Measurements from ENCODE around the gene TASOR2. TPM values are rescaled to one million over a fixed set of nuclear protein-coding genes. Genes with fewer than 3 reads are reported as not detected.

The TASOR2 gene
- total RNA-seq, 1 experiment from 2014 or later: 72.6 TPM

DNA sequence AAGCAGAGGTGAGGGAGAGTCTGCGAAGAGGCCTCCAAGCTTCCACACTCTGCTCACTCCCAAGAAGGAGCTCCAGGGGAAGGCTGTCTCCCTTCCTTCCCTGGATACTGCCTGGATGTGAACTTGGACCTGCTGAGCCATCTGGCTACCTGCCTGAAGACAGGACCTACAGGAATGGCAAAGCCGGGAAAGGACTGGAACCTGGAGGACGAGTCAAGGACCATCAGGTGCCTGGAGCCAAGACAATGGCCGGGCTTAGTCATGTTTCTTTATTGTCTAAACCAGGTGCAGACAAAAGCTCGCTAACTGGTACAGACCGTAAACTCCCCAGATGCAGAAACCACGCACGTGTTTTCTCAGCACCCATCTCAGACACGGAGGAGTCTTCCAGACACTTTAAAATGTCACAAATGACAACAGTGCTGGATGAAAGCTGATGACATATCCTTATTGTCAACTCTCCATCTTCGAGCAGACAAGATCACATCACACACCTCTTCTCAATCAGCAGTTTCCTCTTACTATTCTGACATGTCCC is 30.4 kb upstream of the TASOR2 start:
- DNase-seq (ENCODE audit: low read depth): no peak

DNA sequence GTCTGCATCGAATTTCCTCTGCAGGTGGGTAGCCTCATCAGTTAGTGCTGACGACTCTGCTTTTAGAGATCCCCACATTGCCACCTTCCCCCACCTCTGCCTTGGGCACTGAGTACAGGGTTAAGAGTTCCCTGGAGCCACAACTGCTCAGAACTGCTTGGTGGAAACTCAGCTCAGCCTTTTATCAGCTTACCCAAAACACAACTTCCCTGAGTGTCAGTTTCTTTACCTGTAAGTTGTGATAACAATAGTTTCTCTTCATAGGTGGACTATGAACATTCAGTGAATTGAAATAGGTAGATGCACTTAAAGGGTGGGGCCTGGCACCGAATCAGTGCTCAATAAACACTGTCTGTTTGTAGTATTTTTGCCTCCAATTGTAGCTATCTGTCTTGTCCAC is 29.5 kb upstream of the TASOR2 start:
- no peak for DNase-seq (ENCODE audit: low read depth)

DNA sequence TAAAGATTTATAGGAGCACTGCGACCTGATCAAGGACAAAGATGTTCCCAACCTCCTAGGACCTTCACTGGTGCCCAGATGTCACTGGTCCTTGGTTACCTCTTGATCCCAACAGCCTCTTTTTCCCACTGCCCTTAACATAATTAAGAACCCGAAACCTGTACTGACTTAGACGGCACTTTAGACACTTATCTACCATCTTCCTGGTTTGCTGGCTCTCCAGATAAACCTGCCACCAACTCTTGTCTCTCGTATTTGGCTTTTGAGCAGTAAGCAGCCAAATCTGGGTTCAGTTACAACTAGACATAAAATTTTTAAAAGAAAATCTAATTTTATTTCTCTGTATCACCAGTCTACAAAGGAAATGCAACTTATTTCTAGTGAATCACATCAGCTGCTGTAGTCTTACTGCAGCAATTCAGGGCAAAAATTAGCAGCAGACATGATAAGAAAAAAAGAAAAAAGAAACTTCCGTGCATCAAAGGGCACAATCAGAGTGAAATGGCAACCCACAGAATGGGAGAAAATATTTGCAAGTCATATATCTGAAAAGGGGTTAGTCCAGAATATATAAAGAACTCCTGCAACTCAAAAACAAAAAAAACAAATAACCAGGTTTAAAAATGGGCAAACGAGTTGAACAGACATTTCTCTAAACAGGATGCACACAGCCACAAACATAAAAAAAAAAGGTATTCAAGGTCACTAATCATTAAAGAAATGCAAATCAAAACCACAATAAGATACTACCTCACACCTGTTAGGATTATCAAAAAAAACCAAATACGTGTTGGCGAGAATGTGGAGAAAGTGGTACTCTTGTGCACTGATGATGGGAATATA is 27.7 kb upstream of the TASOR2 start:
- no peak for DNase-seq (ENCODE audit: low read depth)

DNA sequence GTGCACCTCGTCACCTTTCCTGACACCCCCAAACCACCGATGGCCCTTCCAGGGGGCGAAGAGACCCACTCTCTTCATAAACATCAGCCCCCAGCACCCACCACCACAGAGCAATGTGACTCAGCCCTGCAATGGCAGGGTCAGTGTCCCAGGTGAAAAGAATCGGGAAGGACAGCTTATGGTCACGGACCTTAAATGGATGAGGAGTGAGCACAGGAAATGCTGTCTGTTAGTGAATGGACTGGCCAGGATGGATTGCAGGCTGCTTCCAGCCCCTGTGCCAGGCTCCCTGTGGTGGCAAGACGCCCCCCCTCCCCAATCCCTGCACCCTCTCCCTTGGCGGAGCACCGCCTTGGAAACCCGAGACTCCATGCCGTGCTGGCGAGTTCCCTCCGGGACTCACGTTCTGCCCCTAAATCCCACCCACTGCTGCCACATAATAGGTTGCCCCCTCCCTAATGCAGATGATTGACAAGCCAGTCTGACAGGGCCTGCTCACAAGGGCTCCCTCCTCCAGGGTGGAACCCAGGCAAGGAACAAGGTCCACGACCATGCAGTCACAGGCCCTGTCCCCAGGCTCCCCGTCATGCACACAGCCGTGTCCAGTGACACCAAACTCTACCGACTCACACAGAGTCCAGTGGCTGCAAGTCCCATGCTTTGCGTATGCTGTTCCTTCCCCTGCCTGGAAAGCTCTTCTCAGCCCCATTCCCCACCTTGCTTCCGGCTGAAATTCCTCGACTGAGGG is 25.6 kb upstream of the TASOR2 start:
- no peak for DNase-seq (ENCODE audit: low read depth)

DNA sequence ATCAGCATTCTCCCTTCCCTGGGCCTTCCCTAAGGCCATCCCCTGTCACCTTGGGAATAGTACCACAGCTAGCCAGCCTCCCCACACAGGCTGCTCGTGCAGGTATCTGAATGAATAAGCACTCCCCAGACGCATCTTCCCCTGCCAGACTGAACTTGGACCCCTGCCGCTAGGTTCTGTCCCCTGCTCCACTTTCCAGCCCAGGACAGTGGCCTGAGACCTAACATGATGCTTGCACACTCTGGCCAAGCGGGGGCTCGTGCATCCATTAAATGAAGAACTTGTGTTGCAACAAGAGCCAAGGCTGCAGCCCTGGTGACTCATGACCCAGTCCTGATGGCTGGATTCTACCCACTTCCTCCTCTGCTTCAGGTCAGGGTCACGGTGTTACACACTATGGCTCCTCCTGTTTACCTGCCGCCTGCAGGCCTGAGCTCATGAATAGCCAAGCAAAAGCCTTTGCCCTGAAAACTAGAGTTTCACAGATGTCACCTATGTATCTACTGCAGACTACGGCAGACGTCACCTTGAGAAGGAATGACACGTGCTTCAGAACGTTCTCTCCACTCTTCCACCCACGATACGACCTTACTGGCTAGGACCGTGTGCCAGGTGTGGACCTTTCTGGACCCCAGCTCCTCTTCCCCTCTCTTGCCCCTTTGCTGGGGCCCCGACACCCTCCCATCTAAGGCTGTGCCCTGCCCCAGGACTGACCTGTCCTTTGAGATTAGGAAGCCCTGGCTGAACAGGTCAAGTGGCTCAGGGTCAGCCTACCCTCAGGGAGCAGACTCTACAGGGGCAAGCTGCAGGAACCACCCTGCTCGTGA is 24.7 kb upstream of the TASOR2 start:
- peak; percentile 83 for DNase-seq (ENCODE audit: low read depth)

GRCh38 chr10:5661043-5661442 is 23.6 kb upstream of the TASOR2 start:
- DNase-seq (ENCODE audit: low read depth): no peak

GRCh38 chr10:5662708-5663579 is 21.7 kb upstream of the TASOR2 start:
- DNase-seq (ENCODE audit: low read depth): no peak

- DNase-seq (ENCODE audit: low read depth): no peak
These were observed 20.8 kb upstream of the TASOR2 start for GRCh38 chr10:5663692-5664427.

- no peak for DNase-seq (ENCODE audit: low read depth)
These were observed 19.1 kb upstream of the TASOR2 start for GRCh38 chr10:5665373-5666007.

DNA sequence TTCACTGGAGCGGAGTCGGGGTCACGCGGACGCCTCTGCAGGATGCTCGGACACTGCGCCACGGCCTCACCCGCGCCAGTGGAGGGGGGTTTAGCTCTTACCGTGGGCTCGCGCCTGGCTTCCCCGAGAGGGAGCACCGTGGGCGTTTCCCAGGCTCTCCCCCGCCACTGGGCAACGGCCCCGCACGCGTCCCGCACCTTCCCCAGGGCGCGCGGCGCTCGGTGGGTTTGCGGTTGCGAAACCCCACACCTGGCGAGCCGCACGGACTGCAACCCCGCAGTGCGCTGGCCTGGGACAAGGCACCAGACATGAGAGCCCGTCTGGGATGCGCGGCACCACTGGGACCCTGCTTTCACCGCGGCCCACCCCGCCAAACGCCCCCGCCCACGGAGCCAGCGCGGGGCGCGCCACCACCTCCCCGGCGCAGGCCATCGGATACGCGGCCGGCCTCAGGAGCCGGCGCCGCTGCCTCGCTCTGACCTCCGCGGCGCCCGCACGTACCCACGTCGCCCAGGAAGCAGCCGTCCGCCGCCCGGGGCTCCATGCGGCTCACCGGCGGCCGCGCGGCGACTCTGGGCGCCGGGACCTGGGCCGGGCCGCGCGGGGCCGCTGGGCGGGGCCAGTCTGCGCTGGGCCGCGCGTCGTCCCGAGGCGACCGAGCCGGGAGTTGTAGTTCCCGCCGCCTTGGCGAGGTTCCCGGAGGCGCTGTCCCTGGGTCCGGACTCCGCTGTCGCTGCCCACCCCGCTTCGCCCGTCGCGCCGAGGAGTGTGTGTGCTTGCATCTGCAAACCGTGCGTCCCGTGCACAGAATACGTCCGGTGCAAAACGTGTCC is 18.4 kb upstream of the TASOR2 start, which contains the start of gene ASB13:
TSS of gene ASB13 (minus strand) at position 588 of the 833 bp plus-strand sequence. CDS start at position 544, 44 bp downstream.
- peak; percentile 47 for DNase-seq (ENCODE audit: low read depth)

GRCh38 chr10:5666841-5667630 is 17.6 kb upstream of the TASOR2 start:
- no peak for DNase-seq (ENCODE audit: low read depth)

DNA sequence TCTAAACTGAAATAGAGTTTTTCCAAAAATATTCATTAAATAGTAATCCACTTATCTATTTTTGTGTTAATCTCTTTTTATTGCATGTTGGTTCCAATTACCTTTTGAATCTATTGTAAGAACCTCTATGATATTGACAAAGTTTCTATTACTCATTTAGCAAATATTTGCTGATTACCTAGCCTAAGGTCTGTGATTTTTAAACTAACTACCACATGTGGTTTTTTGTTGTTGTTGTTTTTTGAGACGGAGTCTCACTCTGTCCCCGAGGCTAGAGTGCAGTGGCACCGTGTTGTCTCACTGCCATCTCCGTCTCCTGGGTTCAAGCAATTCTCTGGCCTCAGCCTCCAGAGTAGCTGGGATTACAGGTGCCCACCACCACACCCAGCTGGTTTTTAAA is 16.2 kb upstream of the TASOR2 start:
- DNase-seq (ENCODE audit: low read depth): no peak

- no peak for DNase-seq (ENCODE audit: low read depth)
These were observed 15.0 kb upstream of the TASOR2 start for GRCh38 chr10:5669604-5670003.

GRCh38 chr10:5670662-5671375 is 13.8 kb upstream of the TASOR2 start:
- no peak for DNase-seq (ENCODE audit: low read depth)

DNA sequence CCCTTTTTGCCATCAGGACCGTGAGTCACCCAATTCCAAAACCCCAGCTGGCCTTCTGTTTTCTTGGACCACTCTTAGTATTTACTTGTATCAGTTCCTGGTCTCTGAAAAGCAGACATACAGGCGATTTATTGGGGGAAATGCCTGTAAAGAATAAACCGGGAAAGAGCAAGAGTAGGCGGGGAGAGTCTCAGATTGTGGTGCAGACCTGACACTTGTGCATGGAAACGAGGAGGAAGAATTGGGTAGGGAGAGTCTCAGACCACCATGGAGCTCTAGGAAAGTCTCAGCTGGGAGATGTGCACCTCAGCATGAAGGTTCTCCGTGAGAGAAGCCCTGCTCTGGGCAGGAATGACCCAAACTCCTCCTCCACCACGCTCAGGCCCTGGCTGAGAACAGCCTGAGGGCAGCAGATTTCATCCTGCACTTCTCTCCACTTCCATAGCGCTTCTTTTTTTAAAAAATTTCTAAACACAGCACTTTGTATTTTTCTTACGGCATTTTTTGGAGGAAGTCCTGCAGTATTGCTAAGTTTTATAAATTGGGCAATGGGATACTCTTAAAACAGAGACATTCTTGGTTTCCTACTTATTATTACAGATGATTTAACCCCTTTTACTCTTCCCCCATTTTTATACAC is 6.1 kb upstream of the TASOR2 start:
- no peak for DNase-seq (ENCODE audit: low read depth)

DNA sequence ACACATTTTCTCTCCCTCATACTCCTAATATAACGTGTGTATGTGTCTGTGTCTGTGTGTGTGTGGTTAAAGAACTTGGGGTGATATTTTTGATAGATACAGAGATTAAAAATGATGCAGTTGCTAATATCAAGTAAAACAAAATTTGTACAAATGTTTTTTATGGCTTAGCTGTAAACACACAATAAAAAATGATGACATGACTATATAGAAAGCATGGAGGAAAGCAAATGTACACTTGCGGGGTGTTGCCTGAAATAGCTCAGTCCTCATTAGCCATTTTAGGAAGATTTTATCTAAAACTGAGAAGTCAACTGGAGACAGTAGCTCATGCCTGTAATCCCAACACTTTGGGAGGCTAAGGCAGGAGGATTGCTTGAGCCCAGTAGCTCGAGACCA is 5.6 kb upstream of the TASOR2 start:
- DNase-seq (ENCODE audit: low read depth): no peak
